ENCODE results near the gene GDF10. TPM values are rescaled to one million over a fixed set of nuclear protein-coding genes. Genes with fewer than 3 reads are reported as not detected.

Gene GDF10
- total RNA-seq, 1 donor, result 1.1 TPM

DNA sequence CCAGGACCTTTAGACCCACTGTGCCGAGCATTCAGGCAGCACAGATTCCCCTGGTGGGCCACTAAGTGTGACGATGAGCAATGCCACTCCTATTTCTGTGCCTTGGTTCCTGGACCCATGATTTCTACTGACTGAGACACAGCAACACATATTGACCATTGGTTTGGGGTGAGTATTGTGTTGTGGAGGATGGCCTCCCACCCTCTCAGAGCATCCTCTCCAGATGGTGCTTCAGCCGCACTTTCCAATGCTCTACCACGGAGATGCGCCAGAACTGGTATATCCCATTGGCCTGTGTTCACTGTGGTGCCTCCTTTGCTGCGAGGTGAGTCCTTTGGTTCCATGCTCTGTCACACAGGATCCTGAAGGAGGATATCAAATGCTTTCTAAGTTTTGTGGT lies 10.1 kb upstream of the GDF10 start:
- DNase-seq (ENCODE audit: low read depth in 2 of 3, low spot score in 2 of 3), result no peak

DNA sequence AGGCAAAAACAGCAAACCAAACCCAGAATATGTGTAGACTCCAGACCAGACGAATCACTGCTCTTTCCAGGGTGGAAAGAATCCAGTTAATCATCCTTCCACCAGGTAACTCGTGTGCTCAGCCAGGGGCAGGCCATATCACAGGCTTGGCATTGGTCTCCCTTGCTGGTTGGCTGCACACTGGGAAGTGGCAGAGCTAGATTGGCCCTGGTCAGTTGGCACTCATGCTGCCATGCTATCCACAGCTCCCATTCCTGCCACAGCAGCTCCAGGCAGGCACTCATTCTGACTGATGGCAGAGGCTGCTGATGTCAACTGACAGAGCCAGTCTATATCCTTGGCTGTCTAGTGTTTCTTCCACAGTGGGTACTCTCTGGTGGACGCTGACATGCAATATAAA lies 9.7 kb upstream of the GDF10 start:
- no peak for DNase-seq (ENCODE audit: low read depth in 2 of 3, low spot score in 2 of 3)

DNA sequence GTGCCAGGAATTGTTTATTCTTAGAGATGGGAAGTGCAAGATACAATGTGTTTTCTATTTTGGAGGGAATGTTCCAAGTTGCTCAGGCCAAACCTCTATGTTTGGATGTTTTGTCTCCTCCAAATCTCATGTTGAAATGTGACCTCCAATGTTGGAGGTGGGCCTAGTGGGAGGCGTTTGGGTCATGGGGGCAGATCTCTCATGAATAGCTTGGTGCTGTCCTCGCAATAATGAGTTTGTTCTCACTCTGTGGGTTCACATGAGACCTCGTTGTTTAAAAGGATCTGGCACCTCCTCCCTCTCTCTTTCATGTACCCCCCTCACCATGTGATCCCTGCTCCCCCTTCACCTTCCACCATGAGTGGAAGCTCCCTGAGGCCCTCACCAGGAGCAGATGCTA lies 8.3 kb upstream of the GDF10 start:
- no peak for DNase-seq (ENCODE audit: low read depth in 2 of 3, low spot score in 2 of 3)

DNA sequence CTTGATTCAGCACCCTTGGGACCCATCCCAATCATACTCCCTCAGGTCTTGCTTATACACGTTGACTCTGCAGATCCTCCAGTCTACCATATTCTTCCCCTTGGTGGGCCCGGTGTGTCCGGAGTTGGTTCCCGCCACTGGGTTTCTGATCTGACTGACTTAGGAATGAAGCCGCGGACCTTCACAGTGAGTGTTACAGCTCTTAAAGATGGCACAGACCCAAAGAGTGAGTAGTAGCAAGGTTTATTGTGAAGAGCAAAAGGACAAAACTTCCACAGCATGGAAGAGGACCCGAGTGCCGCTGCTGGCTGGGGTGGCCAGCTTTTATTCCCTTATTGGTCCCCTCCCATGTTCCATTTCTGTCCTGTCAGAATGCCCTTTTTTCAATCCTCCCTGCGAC lies 5.9 kb upstream of the GDF10 start:
- no peak for DNase-seq (ENCODE audit: low read depth in 2 of 3, low spot score in 2 of 3)

DNA sequence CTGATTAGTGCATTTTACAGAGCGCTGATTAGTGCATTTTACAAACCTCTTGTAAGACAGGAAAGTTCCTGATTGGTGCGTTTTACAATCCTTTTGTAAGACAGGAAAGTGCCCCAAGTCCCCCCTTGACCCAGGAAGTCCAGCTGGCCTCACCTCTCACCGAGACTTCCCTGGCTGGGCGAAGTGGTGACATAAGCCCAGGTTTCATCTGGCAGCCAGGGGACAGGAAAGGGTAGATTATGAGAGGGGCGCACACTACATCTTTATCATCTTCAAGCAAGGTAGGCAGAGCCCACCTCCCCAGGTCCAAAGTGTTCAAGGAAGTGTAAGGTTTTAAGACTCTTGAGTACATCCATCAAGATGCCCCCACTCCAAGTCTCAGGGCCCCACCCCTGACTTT lies 5.5 kb upstream of the GDF10 start:
- DNase-seq (ENCODE audit: low read depth in 2 of 3, low spot score in 2 of 3), result no peak

DNA sequence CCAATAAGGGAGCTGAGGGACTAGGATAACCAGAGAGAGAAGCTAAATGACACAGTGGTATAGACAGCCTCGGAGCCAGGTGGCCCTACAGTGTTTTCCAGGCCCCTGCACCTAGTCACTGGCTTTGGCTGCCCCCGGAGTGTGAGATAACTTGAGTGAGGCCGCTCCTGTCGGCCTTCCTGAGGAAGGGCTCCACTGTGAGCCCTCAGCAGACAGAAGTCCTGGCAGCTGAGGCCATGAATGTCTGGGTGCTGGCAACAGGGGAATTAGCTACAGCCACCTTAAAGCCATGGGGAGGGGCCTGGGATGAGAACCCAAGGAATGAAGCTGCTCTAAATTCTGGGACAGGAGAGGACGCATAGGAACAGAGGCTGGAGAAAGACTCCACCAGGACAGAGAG lies 4.6 kb upstream of the GDF10 start:
- DNase-seq (ENCODE audit: low read depth in 2 of 3, low spot score in 2 of 3), result no peak

DNA sequence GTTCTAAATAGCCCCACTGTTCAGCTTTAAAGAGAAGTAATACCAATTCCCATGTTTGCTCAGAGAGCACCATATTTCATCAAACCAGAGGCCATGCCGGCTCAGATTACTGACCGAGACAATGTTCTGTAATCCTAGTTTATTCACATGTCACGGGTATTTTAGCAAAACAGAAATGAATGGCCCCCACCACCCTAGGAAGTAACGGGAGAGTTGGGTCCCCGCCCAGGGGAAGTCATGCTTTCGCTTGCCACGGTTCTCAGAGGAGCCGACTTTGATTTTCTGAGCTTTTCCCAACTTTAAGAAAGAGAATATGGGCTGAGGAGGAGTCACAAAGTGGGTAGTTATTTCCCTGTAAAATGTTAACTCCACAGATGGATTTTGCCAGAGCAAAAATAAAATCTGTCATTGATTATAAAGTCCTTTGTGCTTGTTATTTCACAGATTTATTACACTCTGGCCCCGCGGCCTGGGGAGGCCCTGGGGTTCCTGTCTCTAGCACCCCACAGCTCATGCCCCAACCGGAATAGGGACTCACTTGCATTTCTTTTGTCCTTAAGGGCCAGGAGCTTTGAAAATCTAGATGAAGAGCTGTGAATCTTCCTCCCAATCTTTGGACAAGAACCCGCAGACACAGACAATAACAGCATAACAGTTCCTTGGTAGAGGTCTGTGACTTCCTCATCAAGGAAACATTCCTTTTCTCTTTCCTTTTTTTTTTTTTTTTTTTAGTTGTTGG lies 3.7 kb upstream of the GDF10 start:
- no peak for DNase-seq (ENCODE audit: low read depth in 2 of 3, low spot score in 2 of 3)

DNA sequence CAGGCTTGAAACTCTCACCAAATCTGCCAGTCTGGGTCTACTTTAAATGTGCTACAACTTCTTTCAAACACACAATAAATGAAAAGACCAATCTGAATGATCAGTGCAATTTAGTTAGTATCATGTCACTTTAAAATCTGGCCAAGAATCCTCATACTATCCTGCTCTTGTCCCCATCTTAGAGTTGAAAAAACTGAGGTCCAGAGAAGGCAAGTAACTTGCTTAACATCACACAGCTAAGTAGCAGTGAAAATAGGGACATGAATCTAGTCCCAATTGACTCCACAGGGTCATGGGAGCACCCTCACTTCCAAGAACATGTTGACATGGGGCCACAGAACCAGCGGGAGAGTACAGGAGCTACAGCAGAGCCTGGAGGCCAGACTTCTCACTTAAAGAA lies 3.1 kb upstream of the GDF10 start:
- no peak for DNase-seq (ENCODE audit: low read depth in 2 of 3, low spot score in 2 of 3)

DNA sequence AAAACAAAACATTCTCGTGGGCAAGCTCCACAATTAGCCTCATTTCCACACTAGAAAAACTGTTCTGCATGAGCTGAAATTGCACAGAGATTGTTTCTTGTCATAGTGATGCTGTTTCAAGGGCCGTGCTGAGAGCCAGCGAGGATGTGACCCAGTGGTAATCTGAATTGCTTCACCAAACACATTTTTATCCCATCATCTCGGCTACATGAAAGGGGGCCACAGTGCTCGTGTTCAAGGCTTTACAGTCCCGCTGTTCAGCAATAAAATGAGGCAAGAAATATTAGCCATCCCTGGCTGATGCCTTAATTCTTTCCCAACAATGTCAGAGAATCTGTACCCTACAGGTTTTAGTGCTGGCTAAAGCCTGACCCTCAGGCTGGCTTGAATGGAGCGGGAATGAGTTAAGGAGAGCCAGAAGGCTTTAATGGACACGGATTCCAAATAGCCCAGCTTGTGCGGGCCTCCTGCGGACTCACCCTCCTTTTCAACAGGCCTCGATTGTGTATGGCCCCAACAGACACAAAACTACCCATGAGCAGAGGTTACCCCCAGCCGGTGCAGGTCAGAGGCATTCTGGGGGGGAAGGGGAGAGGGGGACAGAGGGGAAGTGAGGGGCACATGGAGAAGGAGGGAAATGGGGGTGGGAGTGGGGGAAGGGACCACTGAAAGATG lies 2.0 kb upstream of the GDF10 start:
- no peak for DNase-seq (ENCODE audit: low read depth in 2 of 3, low spot score in 2 of 3)

DNA sequence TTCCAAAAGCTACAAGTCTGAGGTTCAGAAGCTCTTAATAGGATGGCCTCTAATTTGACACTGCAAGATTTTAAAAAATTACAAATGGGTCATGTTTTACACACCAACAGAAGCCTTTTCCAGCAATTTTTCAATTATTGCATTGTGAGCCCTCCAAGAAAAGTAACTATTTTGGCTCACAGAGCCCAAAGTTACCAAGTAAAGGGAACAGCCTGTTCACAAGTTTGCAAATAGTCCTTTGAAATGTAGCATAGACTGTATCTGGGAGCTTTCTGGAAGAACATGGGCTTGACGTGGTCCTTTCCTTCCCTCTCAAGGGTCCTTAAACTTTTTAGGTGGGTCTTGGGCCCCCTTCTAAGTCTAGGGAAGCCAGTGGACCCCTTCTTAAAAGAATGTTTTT lies 1.3 kb upstream of the GDF10 start:
- DNase-seq (ENCODE audit: low read depth in 2 of 3, low spot score in 2 of 3), result no peak

DNA sequence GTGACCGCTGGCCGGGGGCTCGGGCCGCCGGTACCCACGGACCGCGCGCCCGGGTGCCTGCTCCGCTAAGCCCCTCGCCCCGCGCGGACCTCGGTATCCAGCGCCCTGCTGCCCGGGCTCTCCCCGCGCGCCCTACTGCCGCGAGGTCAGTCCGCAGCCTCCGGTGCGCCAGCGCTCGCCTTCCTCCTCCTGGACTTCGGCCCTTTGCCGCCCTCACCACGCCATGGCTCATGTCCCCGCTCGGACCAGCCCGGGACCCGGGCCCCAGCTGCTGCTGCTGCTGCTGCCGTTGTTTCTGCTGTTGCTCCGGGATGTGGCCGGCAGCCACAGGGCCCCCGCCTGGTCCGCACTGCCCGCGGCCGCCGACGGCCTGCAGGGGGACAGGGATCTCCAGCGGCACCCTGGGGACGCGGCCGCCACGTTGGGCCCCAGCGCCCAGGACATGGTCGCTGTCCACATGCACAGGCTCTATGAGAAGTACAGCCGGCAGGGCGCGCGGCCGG lies 483 bp downstream of the GDF10 start:
- DNase-seq (ENCODE audit: low read depth in 2 of 3, low spot score in 2 of 3), result no peak

DNA sequence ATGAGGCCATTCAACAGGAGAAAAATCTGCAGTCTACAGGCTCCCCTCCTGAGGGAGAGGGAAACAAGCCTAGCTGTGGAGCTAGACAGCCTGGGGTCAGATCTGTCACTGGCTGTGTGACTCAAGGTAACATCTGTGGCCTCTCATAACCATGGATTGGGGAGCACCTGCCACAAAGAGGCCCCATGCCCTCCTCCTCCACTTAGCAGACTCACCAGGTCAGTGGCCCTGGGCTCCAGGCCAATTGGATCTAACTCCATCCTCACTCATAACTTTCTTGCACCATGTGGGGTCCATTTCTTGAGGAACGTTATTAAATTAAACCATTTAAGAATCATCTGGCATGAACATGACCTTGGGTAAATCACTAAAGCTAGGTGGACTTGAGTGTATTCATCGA lies 1.8 kb downstream of the GDF10 start:
- no peak for DNase-seq (ENCODE audit: low read depth in 2 of 3, low spot score in 2 of 3)

DNA sequence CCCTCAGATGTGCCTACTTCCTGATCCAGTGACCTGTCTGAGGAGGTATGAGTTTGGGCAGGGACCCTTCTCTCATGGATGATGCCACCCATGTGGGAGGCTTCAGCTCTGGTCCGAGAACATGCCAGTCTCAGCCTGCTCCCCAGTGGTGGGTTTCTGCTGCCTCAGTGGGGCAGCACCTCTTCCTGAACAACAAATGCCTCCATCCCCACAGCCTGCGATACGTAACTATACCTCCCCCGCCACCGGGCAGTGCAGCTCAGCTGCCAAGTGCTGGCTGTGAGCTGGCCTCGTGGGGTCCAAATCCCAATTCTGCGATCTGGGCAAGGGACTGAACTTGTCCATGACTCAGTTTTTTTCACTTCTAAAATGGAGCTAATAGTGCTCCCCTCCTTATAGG lies 3.1 kb downstream of the GDF10 start:
- DNase-seq (ENCODE audit: low read depth in 2 of 3, low spot score in 2 of 3), result no peak

DNA sequence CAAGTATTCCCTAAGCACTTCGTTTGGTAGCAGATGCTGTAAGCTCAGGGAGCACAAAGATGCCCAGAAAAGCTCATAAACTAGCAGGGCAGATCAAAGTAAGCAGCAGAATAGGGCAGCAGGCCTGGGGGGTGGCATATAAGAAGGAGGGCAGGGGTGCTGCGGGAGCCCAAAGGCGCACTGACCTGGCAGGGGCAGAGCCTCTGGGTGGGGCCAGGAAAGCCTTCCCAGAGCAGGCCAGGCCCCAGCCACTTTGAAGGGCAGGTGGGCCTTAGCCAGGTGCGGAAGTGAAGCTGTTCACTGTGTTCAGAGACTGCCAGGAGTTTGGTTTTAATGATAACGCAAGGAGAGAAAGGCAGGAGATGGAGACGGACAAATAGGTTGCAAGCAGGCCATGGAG lies 3.9 kb downstream of the GDF10 start:
- no peak for DNase-seq (ENCODE audit: low read depth in 2 of 3, low spot score in 2 of 3)

DNA sequence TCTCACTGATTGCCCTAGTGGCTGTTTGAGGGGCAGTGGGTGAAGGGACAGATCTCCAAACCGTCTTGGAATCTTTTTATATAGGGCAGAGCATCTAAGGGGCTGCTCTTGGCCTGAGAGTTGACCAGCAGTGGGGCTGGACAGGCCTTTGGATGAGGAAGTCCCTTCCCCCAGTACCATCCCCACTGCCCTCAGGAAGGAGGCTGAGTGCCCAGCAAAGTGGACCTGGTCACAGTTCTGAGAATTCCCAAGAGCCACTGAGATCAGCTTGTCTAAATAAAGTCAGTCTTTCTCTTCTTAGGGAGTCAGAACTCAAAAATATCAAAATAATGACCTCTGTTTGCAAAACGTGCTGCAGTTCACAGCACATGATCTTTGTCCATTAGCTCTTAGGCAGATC lies 5.6 kb downstream of the GDF10 start:
- DNase-seq (ENCODE audit: low read depth in 2 of 3, low spot score in 2 of 3), result no peak

DNA sequence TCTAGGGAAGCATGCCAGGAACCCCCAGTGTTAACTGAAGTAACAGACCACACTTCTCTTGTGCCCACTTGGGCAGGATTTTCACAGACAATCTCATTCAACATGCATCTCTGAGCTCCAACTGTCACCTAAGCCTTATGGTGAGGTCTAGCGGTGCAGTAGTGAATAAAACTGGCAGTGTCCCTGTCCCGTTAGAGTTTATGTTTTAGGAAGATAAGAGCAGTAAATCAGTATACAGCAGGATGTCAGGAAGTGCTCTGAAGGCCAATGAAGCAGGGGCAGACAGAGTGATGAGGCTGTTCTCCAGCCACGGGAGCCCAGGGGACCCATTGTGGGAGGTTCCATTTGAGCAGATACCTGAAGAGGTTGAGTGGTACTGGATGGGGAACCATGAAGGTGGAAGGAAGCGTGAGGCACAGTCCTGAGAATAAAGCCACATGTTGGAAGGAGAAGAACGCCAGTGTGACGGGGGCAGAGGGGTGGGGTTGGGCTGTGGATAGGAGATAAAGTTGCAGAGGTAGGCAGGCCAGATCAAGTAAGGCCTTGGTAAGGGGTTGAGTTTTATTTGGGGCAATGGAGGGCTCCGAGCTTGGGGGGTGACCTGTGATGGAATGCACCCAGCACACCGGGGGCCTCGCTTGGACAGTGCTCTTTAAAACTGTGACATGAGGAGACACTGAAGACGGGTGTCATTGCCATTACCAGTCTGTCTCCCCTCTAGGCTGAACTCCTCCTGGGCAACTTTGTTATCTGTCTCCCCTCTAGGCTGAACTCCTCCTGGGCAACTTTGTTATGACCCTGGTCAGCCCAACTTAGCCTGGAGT lies 6.6 kb downstream of the GDF10 start:
- DNase-seq (ENCODE audit: low read depth in 2 of 3, low spot score in 2 of 3), result peak in 2 of 3 donors; percentile 32 to 77

DNA sequence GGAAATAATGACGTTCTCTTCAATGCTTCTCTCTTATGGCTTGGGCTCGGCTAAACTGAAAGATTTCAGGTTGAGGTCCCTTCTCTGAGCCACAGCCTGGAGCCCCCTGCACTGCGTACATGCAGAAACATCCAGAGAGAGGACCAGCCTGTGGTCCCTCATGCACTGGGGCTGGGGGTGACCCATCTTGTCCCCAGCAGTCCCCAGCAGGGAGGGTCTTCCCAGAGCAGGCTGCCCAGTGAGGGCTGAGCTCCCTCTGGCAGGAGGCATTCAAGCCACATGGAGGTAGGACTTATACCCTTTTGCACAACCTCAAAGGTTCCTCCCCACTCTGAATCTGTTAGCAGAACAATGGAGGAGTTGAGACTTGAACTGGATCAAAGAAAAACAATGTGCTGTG lies 7.4 kb downstream of the GDF10 start:
- DNase-seq (ENCODE audit: low read depth in 2 of 3, low spot score in 2 of 3), result no peak

DNA sequence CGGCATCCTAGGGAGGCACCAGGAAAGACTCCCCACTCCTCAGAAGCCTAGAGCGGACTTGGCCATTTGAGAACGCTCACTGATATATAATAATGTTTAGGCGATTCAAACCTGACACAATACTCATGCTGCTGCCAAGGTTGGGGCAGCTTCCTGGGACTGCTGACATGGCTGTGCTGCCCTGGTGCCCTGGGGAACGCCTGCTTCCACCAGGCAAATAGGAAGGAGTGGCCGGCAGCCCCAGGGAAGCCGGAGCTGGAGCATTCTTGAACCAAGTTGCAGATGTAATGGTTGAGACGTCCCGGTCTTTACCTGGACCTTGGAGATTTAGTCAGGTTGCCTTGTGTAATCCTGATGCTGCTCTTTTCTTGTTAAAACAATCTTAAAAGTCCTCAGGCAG lies 8.8 kb downstream of the GDF10 start:
- no peak for DNase-seq (ENCODE audit: low read depth in 2 of 3, low spot score in 2 of 3)

DNA sequence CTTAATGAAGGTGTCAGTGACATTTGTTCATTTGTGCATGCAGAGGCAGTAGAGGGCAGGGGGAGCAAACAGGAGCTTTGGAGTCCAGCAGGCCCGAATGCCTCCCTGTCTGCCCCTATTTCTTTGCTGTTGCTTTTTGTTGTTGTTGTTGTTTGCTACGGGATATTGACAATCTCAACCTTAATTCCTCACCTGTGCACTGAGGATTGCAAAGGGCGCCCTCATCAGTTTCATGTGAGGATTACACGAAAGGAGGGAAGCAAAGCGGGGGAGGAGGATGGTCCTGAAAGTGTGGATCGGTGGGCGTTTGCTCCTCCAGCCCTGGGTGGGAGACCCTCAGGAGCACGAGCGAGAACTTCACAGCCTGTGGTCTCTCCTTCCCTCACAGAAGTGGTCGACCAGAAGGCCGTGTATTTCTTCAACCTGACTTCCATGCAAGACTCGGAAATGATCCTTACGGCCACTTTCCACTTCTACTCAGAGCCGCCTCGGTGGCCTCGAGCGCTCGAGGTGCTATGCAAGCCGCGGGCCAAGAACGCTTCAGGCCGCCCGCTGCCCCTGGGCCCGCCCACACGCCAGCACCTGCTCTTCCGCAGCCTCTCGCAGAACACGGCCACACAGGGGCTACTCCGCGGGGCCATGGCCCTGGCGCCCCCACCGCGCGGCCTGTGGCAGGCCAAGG lies 9.6 kb downstream of the GDF10 start:
- DNase-seq (ENCODE audit: low read depth in 2 of 3, low spot score in 2 of 3), result peak in 1 of 3 donors; percentile 30

DNA sequence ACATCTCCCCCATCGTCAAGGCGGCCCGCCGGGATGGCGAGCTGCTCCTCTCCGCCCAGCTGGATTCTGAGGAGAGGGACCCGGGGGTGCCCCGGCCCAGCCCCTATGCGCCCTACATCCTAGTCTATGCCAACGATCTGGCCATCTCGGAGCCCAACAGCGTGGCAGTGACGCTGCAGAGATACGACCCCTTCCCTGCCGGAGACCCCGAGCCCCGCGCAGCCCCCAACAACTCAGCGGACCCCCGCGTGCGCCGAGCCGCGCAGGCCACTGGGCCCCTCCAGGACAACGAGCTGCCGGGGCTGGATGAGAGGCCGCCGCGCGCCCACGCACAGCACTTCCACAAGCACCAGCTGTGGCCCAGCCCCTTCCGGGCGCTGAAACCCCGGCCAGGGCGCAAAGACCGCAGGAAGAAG lies 10.1 kb downstream of the GDF10 start:
- no peak for DNase-seq (ENCODE audit: low read depth in 2 of 3, low spot score in 2 of 3)

Data from hematopoietic multipotent progenitor cell (in vitro differentiated cells).